ENCODE measurements around the gene EXOSC7. TPM values are rescaled to one million over a fixed set of nuclear protein-coding genes. Genes with fewer than 3 reads are reported as not detected.

The EXOSC7 gene
- total and polyA plus RNA-seq, 4 donors, result 15.5 to 27.2 (median 21.7) TPM

- Histone ChIP-seq H3K9me3 (ENCODE audit: control insufficient read depth in 4 of 4, low read length in 3 of 4) (no peaks in the 10 kb centered on the region), H3K9ac (ENCODE audit: low read depth in 1 of 2, low read length in 2 of 2) (no peak overlapping the region), H3K27me3 (ENCODE audit: control insufficient read depth in 4 of 4, insufficient read depth in 4 of 4, low read length in 3 of 4) (no peaks in the 10 kb centered on the region), H3K36me3 (ENCODE audit: control insufficient read depth in 4 of 4, insufficient read depth in 3 of 4, low read depth in 1 of 4, low read length in 3 of 4) (no peaks in the 10 kb centered on the region), H3K4me3 (ENCODE audit: low read depth in 1 of 3, low read length in 3 of 3) (no peak overlapping the region), H3K4me1 (ENCODE audit: control insufficient read depth in 4 of 4, insufficient read depth in 4 of 4, low read length in 3 of 4) (no peaks in the 10 kb centered on the region), H3K27ac (ENCODE audit: low read depth in 1 of 2, low read length in 2 of 2) (no peak overlapping the region)
- WGBS, result 89% methylated on average over 5 of the region's 5 CpGs
- DNase-seq (ENCODE audit: low spot score), result no peak
- TF ChIP-seq ATF3 (IDR thresholded peaks at IDR 0.05) (no peak), REST (IDR thresholded peaks at IDR 0.05) (no peak)
Measured at GRCh38 chr3:45056608-45057301, 80.7 kb downstream of the EXOSC7 start.

- H3K9ac ChIP-seq (ENCODE audit: low read depth in 1 of 2, low read length in 2 of 2), result no peak overlapping the region
- 87% methylated on average over 3 of the region's 3 CpGs for WGBS
- H3K27ac ChIP-seq (ENCODE audit: low read depth in 1 of 2, low read length in 2 of 2), result no peak overlapping the region
- H3K4me1 ChIP-seq (ENCODE audit: control insufficient read depth in 4 of 4, insufficient read depth in 4 of 4, low read length in 3 of 4), result no peaks in the 10 kb centered on the region
- no peak overlapping the region for H3K4me3 ChIP-seq (ENCODE audit: low read depth in 1 of 3, low read length in 3 of 3)
- DNase-seq (ENCODE audit: low spot score), result no peak
- no peaks in the 10 kb centered on the region for H3K27me3 ChIP-seq (ENCODE audit: control insufficient read depth in 4 of 4, insufficient read depth in 4 of 4, low read length in 3 of 4)
- no peaks in the 10 kb centered on the region for H3K36me3 ChIP-seq (ENCODE audit: control insufficient read depth in 4 of 4, insufficient read depth in 3 of 4, low read depth in 1 of 4, low read length in 3 of 4)
- H3K9me3 ChIP-seq (ENCODE audit: control insufficient read depth in 4 of 4, low read length in 3 of 4), result no peaks in the 10 kb centered on the region
- TF ChIP-seq HNF4G (IDR thresholded peaks at IDR 0.05), result no peak
- TF ChIP-seq HNF4A (conservative IDR thresholded peaks at IDR 0.05), result no peak
- TF ChIP-seq MAX (IDR thresholded peaks at IDR 0.05), result no peak
- TF ChIP-seq RXRA (IDR thresholded peaks at IDR 0.05), result no peak
- TF ChIP-seq EGR1 (IDR thresholded peaks at IDR 0.05; ENCODE audit: low read depth in 2 of 2), result no peak
- no peak for TF ChIP-seq TAF1 (conservative IDR thresholded peaks at IDR 0.05)
- TF ChIP-seq ATF3 (IDR thresholded peaks at IDR 0.05), result no peak
- no peak for TF ChIP-seq JUND (IDR thresholded peaks at IDR 0.05)
- TF ChIP-seq FOXA2 (IDR thresholded peaks at IDR 0.05), result no peak
- TF ChIP-seq GABPA (IDR thresholded peaks at IDR 0.05 in 1 of 2, conservative IDR thresholded peaks at IDR 0.05 in 1 of 2), result no peak
- no peak for TF ChIP-seq YY1 (IDR thresholded peaks at IDR 0.05)
- TF ChIP-seq REST (IDR thresholded peaks at IDR 0.05), result no peak
- TF ChIP-seq NR2F2 (IDR thresholded peaks at IDR 0.05), result no peak
- no peak for TF ChIP-seq ZBTB33 (IDR thresholded peaks at IDR 0.05)
- TF ChIP-seq RAD21 (IDR thresholded peaks at IDR 0.05), result no peak
- no peak for TF ChIP-seq FOXA1 (IDR thresholded peaks at IDR 0.05)
- TF ChIP-seq SP1 (IDR thresholded peaks at IDR 0.05), result no peak
- TF ChIP-seq CTCF (IDR thresholded peaks at IDR 0.05; ENCODE audit: low read depth, low read length, missing input control), result no peak
Measured at GRCh38 chr3:45057557-45057956, 81.5 kb downstream of the EXOSC7 start.

Measured in liver (tissue), 9 donors.